ENCODE data around the gene GLI3.

The GLI3 gene

DNA sequence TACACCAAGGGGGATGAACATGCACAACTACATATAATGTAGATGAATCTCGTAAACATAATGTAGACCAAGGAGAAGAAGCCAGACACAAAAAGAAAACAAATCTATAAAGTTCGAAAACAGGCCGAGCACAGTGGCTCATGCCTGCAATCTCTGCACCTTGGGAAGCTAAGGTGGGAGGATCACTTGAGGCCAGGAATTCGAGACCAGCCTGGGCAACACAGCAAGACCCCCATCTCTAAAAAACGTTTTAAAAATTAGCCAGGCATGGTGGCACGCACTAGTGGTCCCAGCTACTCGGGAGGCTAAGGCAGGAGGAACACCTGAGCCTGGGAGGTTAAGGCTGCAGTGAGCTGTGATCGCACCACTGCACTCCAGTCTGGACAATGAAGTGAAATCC lies 68.5 kb downstream of the GLI3 start:
- no peak for DNase-seq

GRCh38 chr7:42167631-42168236 lies 69.3 kb downstream of the GLI3 start:
- DNase-seq: no peak

- DNase-seq: no peak
Measured at GRCh38 chr7:42167206-42167605, 69.8 kb downstream of the GLI3 start.

DNA sequence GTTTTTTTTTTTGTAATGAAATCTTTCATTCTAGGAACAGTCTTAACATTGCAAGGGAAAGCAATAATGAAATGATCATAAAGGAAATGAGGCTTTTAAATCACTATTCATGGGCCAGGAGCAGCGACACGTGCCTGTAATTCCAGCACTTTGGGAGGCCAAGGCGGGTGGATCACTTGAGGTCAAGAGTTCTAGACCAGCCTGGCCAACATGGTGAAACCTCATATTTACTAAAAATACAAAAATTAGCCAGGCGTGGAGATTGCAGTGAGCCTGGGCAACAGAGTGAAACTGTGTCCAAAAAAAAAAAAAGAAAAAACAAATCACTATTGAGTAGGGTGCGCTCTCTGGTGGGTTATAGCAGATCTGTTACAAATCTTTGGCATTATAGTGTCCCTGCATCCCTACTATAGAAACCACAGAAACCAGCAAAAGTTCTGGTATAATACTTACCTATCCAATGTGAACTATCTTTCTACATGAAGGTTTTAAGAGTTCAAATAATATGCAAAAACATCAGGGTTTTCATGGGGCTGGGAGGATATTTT lies 72.1 kb downstream of the GLI3 start:
- DNase-seq: no peak

- no peak for DNase-seq
Measured at GRCh38 chr7:42162560-42163325, 74.3 kb downstream of the GLI3 start.

DNA sequence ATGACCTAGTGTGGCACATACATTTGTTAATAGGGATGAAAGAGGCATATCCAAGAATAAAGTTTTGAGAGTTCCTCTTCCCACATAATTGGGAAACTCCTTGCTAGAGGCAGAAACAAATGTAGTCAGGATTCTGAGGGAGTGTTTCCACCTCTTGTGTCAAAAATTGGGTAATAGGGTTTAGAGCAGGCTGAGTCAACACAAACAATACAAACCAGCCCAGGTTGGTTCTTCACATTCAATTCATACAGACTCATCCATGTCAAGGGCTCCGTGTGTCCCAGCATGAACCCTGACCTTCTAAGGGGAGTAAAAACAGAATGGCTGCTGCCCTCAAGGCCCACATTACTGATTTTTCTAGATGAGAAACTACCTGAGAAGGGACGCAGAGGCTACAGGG lies 75.3 kb downstream of the GLI3 start:
- no peak for DNase-seq

DNA sequence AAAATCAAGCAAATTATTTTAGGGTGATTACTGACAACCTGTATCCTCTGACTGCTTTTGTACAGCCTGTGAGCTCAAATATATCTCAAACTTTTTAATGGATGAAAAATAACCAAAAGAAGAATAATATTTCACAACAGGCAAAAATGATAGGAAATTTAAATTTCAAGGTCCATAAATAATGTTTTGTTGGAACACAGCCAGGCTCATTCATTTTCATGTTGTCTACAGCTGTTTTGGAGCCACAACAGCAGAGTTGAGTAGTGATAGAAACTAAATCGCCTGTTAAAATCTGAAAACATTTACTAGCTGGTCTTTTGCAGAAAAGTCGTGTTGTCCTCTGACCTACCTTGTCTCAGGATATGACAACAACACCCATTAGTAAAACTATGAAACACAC lies 75.9 kb downstream of the GLI3 start:
- no peak for DNase-seq

GRCh38 chr7:42159130-42159529 lies 77.9 kb downstream of the GLI3 start:
- DNase-seq: no peak

GRCh38 chr7:42156967-42157721 lies 79.9 kb downstream of the GLI3 start:
- DNase-seq: no peak

DNA sequence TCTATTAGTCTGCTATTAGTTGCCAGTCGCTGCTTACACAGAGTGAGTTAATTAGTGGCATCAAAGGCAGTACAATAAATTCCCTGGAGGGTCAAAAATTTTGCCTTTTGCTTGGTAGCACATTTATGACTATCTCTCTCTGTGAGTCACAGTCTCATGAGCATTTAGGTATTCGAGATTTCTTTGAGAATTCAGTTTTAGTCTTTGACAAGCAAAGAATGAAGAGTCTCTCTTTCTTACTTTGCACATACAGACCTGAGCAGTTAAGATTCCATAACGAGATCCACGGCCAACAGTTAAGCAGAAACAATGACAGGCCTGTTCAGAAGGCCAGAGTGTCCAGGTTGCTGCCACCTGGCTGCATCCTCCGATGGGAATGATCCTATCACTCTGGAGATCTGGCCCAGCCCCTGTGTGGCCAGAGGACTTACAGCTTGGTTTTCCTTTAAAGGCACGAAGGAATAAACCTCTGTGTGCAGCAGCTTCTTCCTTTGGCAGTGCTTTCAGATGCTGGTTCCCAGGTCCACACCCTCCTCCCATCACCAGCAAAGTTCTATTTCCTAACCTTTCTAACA lies 80.6 kb downstream of the GLI3 start:
- DNase-seq: no peak

DNA sequence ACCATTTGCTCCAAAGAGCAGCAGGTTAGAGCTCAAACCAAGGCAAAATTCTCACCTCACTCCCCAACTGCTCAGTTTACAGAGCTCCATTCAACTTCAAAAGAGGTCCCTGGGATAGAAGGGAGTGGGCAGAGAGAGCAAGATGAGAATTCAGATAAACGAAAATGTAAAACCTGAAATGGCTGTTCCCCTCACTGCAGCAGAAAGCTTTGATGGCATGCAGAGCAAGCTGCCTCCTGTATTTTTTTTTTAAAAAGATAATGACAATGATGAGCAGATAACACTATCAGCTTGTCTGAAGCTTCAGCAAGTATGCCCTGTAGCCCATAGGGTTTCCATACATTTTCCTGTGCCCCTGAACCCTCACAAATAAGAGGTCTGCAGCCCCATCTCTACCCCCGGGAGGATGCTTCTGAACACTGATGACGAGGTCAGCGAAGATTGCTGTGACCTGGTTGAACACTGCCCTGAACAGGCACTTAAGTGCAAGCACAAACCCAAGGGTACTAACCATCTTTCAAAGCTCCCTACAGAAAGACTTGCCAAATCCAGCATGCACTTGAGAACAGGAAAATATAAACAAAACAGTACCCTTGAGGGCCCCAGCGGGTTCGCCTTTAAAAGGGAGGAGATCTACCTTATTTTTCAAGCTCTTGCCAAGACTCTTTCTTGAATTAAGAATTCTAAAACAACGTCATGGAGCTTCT lies 81.3 kb downstream of the GLI3 start:
- DNase-seq: no peak

GRCh38 chr7:42154173-42154572 lies 82.8 kb downstream of the GLI3 start:
- DNase-seq: no peak

GRCh38 chr7:42152329-42153205 lies 84.4 kb downstream of the GLI3 start:
- no peak for DNase-seq

DNA sequence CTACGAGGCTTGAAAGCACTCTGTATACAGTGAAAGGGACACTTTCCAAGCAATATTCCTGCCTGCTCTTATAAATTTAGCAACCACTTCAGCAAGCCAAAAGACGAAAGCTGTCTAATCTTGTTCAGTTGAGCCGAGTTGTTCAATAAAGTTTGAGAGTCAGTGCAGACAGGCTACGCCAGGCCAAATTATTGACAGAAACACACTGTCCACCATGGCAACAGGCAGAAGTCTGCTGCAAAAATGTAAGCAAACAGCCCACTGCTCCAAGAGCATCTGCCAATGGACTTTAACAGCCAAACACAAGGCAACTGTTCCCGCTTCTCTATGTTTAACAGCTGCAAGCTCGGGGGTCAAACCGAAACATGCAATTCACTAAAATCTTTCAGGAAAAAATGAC lies 85.7 kb downstream of the GLI3 start:
- no peak for DNase-seq

- no peak for DNase-seq
Measured at GRCh38 chr7:42145539-42145938, 91.5 kb downstream of the GLI3 start.

DNA sequence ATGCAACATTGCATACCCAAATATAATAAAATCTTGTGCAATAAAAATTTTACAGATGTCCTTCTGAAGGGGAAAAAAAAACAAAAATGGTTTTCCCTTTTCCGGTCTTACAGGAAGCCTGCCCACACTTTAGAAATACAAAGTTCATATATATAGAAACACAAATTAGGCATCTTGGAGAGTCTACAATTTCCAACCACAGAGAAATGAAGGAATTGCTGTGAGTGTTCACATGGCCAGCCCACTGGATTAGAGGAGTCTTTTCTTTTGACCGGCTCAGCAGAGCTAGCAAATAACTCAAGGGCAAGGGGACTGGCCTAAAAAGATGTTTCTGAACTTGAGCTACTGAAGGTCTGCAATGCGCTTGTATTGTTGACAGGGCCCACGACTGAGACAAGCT lies 92.4 kb downstream of the GLI3 start:
- no peak for DNase-seq

DNA sequence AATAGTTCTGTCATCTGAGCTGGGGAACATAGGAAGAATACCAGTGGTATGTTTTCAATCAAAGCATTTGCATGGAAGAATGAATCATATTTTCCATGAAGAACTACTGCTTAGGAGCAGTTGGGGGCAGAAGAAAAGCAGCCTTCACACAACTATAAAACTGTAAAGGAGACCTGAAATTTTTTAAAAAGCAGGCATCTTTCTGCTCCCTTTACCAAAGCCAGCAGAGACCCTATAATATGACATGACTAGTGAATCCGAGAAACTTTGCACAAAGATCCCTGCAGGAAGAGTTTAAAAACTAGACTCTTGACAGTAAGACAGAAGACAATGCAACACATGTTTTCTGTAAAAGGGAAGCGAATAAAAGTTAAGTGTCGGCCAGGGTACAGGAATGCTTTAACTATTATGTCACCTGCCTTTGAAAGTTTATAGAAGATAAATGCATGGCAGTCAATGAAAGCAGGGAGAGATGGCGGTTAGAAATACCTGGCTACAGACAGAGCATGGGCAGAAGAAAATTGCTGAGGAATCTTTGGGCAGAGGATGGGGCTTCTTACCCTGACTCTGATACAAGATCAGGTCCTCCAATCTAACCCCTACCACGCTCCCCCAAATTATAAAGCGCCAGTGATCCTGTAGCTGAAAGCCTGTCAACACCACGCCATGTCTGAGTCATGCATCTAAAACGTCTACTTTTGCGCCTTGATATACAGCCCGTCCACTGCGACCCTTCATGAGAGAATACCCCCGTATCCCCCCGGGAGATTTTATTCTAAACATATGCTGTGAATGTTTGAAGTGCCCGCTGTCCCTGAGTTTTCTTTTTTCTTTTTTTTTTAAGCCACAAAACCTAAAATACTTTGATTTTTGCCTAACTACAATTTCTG lies 93.1 kb downstream of the GLI3 start:
- no peak for DNase-seq

- DNase-seq: no peak
Measured at GRCh38 chr7:42142089-42142488, 94.9 kb downstream of the GLI3 start.

- DNase-seq: no peak
Measured at GRCh38 chr7:42139751-42140150, 97.3 kb downstream of the GLI3 start.

DNA sequence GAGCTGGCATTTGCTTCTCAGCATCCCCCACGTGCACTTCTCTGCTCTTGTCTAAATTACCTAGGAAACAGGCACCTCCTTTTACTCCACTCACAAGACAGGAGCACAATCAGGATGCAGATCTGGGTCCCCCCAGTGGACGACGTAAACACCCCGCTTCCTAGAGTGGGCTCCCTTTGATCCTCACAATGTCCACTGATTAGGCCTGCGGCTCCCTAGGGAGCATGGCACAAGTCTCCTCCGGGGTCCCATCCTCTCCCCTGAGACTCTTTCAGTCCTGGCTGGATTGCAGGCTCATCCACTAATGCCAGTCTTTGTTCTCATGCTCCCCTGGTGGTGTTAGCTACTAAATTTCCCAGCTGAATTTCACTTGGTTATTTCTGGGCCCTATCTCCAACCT lies 98.3 kb downstream of the GLI3 start:
- DNase-seq: no peak

DNA sequence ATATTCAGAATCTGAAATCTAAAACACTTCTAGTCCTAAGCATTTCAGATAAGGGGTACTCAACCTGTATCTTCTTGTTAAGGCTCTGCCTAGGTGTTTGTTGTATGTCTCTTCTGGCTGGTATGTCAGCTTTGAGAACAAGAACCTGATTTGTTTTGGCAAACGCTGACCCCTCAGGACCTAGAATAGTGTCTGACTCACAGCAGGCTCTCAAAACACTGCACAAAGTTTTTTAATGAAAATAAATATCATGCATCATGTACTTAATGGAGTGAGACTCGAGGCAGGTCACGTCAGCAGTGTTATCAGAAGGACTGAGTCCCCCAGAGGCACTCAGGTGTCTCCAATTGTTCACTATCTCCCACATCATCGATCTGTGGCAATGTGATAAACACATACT lies 99.1 kb downstream of the GLI3 start:
- no peak for DNase-seq

Data from activated CD4-positive, alpha-beta T cell treated with anti-CD3 and anti-CD28 coated beads for 1 hour (primary cell).